Endothelial cell of umbilical vein (primary cell): ENCODE results near the gene TPT1. TPM values are rescaled to one million over a fixed set of nuclear protein-coding genes. Genes with fewer than 3 reads are reported as not detected.
"Not testable (repeated sequence)": the region's sequence is repeated elsewhere in the genome, so short reads cannot be mapped to it uniquely, and the experiment has no call there.

Experiments
- BruUV-seq: library from RNA; stranded (reverse); fragments of 400-500 nt; replicated peaks from 2 replicates; lab custom pipeline; 2021; lab: Mats Ljungman, UMichigan
- CTCF ChIA-PET: fragments of 300-600, 350-600 bp; sonication (Branson Sonifier 250); formaldehyde crosslinking; loops from one replicate; lab custom pipeline; 2021; ENCODE audit warnings: antibody characterized with exemption, inconsistent platforms; lab: Charles Lee
- POLR2A ChIA-PET: fragments of 300-600, 350-600 bp; sonication (Branson Sonifier 250); formaldehyde crosslinking; loops from one replicate; lab custom pipeline; 2021; ENCODE audit warnings: antibody characterized with exemption, inconsistent platforms; lab: Charles Lee
- DNase-seq: peaks from one replicate; pipeline ENCODE4 v3.0.0-alpha.2; 2011; ENCODE audit warnings: low read depth, low spot score
- FAIRE-seq: peaks from 2 replicates; lab custom pipeline; 2011; peaks lifted over from hg19 to GRCh38; lab: Jason Lieb, UNC
- H2AFZ ChIP-seq: 2 replicates; pipeline ENCODE4 v1.6.0; 2012; ENCODE audit warnings: low read depth, low read length, control low read depth, inconsistent platforms
- H3K27ac ChIP-seq: 2 replicates; pipeline ENCODE4 v1.5.1; 2011; ENCODE audit warnings: low read depth, mild to moderate bottlenecking, control low read depth, low read length, moderate library complexity; ENCODE audit not compliant: insufficient read depth
- H3K27me3 ChIP-seq, 2 experiments: 2 replicates each; pipeline versions ENCODE4 v1.6.0 to v1.6.1; 2011; ENCODE audit warnings: low read length in 2 of 2, mixed read lengths in 1 of 2; ENCODE audit not compliant: control insufficient read depth in 2 of 2, insufficient read depth in 2 of 2
- H3K36me3 ChIP-seq, 2 experiments: 2 replicates in 1 of 2; 3 replicates in 1 of 2; pipeline ENCODE4 v1.5.1; 2011; ENCODE audit warnings: low read length in 2 of 2, mild to moderate bottlenecking in 1 of 2, moderate library complexity in 1 of 2; ENCODE audit not compliant: control insufficient read depth in 2 of 2, insufficient read depth in 2 of 2; ENCODE audit errors: extremely low read depth in 1 of 2
- H3K4me1 ChIP-seq: 3 replicates; pipeline ENCODE4 v1.5.1; 2011; ENCODE audit warnings: mild to moderate bottlenecking, low read length; ENCODE audit not compliant: control insufficient read depth, insufficient read depth; ENCODE audit errors: extremely low read depth
- H3K4me2 ChIP-seq: 2 replicates; pipeline ENCODE4 v1.6.1; 2011; ENCODE audit warnings: low read length, control low read depth, mixed read lengths; ENCODE audit not compliant: insufficient read depth
- H3K4me3 ChIP-seq, 3 experiments: fragments of 200-600 bp in 1 of 3; sonication (generic), shearing (Covaris generic) in 1 of 3; replicated peaks in 1 of 3; 2 replicates each; pipeline ENCODE4 v1.5.1; 2011 to 2016; ENCODE audit warnings: control low read depth in 3 of 3, low read length in 3 of 3, mild to moderate bottlenecking in 2 of 3, inconsistent platforms in 1 of 3, low read depth in 1 of 3, moderate library complexity in 1 of 3; ENCODE audit not compliant: insufficient read depth in 1 of 3
- H3K79me2 ChIP-seq: 2 replicates; pipeline ENCODE4 v1.6.0; 2012; ENCODE audit warnings: low read length, inconsistent platforms; ENCODE audit not compliant: control insufficient read depth, insufficient read depth
- H3K9ac ChIP-seq: replicated peaks from 2 replicates; pipeline ENCODE3; 2011; ENCODE audit warnings: low read length, control low read depth; ENCODE audit not compliant: insufficient read depth; ENCODE audit errors: extremely low read depth
- H3K9me1 ChIP-seq: replicated peaks from 3 replicates; pipeline ENCODE4 v1.6.0; 2011; ENCODE audit warnings: mild to moderate bottlenecking, low read length; ENCODE audit not compliant: control insufficient read depth, insufficient read depth; ENCODE audit errors: extremely low read depth
- H3K9me3 ChIP-seq: replicated peaks from 2 replicates; pipeline ENCODE4 v1.5.1; 2012; ENCODE audit warnings: low read length, inconsistent platforms; ENCODE audit not compliant: control insufficient read depth, insufficient read depth
- H4K20me1 ChIP-seq: replicated peaks from 2 replicates; pipeline ENCODE3; 2011; ENCODE audit warnings: mild to moderate bottlenecking, low read length; ENCODE audit not compliant: control insufficient read depth, insufficient read depth; ENCODE audit errors: extremely low read depth
- JUN ChIP-seq: IDR thresholded peaks from 2 replicates; pipeline ENCODE4 v1.6.1; 2011; ENCODE audit warnings: borderline replicate concordance, low read depth; ENCODE audit not compliant: insufficient read length, insufficient read depth
- MAX ChIP-seq: IDR thresholded peaks from 2 replicates; pipeline ENCODE4 v1.6.1; 2011; ENCODE audit not compliant: insufficient read depth, insufficient read length
- MYC ChIP-seq: IDR thresholded peaks from one replicate; pipeline ENCODE4 v1.6.1; 2011; ENCODE audit warnings: mild to moderate bottlenecking, low read depth, low read length
- POLR2AphosphoS5 ChIP-seq: IDR thresholded peaks from 2 replicates; pipeline ENCODE4 v1.6.1; 2012; ENCODE audit warnings: low read depth, mild to moderate bottlenecking, control low read depth, low read length, moderate library complexity; ENCODE audit not compliant: insufficient read depth
- dilution Hi-C: fragments of 300-500 bp; cut with MboI; formaldehyde crosslinking; loops from one replicate; pipeline ENCODE4 v1.15.0; 2019; ENCODE audit warnings: low sequenced_read_pairs; ENCODE audit not compliant: extremely low pct_ligation_motif_present
- intact Hi-C: fragments of 100-400 bp; cut with micrococcal nuclease; formaldehyde crosslinking; loops from one replicate; pipeline ENCODE4 v1.10.0; 2022
- polyA plus RNA-seq, 4 experiments: library from polyadenylated mRNA; depleted of rRNA in 3 of 4; stranded (reverse) in 3 of 4; unstranded in 1 of 4; fragments of >200 nt; gene quantifications; 2 replicates each; pipeline versions ENCODE4 v1.2.1 to v1.2.3, GENCODE V29; 2011 to 2012; ENCODE audit warnings: missing spikeins in 1 of 4
- total RNA-seq: library from RNA; stranded (reverse); gene quantifications from 2 replicates; pipeline ENCODE4 v1.2.3, GENCODE V29; 2021

The TPT1 gene
- total and polyA plus RNA-seq, 2 donors (not counting 3 experiments of a cell fraction or from before 2014, with no cell fraction given) = 2,993 to 4,330 TPM

DNA sequence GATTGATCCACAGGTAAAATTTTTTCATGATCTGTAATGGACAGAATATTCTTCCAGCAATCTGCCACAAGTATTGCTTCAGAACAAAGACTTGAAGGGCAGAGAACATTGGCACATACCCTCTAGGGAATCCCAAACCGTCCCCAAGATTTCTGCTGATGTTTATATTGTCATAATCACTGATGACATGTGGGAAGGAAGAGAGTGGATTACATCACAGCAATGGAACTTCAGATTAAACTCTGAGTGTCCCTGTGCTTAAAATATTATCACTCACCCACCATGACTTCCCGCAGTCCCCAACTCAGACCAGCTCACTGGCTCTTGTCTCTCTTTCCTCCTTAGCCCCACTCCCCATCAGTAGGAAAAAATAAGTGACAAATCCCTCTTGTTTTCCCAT, 8.5 kb upstream of the TPT1 start:
- H3K9me3 ChIP-seq = no peaks in the 10 kb centered on the region
- H3K27ac ChIP-seq = no peak overlapping the region
- H3K9me1 ChIP-seq = no peaks in the 10 kb centered on the region
- H3K4me3 ChIP-seq = no peak overlapping the region
- POLR2A ChIA-PET = no interaction called here
- no peaks in the 10 kb centered on the region for H3K79me2 ChIP-seq
- FAIRE-seq (no peak), DNase-seq (no peak)
- BruUV-seq = no TSS peak
- H3K9ac ChIP-seq = no peak overlapping the region
- CTCF ChIA-PET = interaction anchor here (1.2 to 1.5 kb wide), 2 partner anchors 9 to 22 kb away, joined by 3 read pairs; no protein-coding TSS in a partner anchor
- H2AFZ ChIP-seq = no peak overlapping the region
- H3K4me2 ChIP-seq = no peak overlapping the region
- H3K4me1 ChIP-seq = no peaks in the 10 kb centered on the region
- no peaks in the 10 kb centered on the region for H4K20me1 ChIP-seq
- H3K36me3 ChIP-seq = peaks cover 5 to 8% of the 10 kb centered on the region in 2 experiments
- no peaks in the 10 kb centered on the region for H3K27me3 ChIP-seq
- intact Hi-C loops (no loop called here), dilution Hi-C loops (no loop called here)
- no peak for TF ChIP-seq POLR2AphosphoS5
- no peak for TF ChIP-seq MAX
- no peak for TF ChIP-seq JUN
- no peak for TF ChIP-seq MYC

DNA sequence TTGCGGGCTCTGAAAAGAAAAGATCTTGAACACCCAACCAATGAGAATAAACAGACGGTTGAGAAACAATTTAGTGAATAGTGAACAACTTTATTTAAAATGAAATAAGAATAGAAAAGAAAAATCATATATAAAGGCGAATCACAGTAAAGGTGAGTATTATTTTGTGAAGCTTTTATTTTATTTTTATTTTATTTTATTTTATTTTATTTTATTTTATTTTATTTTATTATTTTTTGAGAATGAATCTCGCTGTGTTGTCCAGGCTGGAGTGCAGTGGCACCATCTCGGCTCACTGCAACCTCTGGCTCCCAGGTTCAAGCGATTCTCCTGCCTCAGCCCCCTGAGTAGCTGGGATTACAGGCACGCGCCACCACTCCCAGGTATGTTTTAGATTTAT, 3.1 kb upstream of the TPT1 start:
- H3K4me2 ChIP-seq, H3K27ac ChIP-seq, dilution Hi-C loops, H3K9me3 ChIP-seq, H3K9me1 ChIP-seq, H3K9ac ChIP-seq, FAIRE-seq, H3K4me3 ChIP-seq, H3K27me3 ChIP-seq, BruUV-seq, POLR2A ChIA-PET, H4K20me1 ChIP-seq, DNase-seq, H2AFZ ChIP-seq: not testable (repeated sequence)
- CTCF ChIA-PET = interaction anchor here (0.9 to 2.1 kb wide), 2 partner anchors 27 to 50 kb away, joined by 3 to 6 read pairs; no protein-coding TSS in a partner anchor
- Histone ChIP-seq H3K4me1 (peaks cover 13% of the 10 kb centered on the region), H3K36me3 (peaks cover 1 to 20% of the 10 kb centered on the region in 2 experiments), H3K79me2 (peaks cover 33% of the 10 kb centered on the region)
- intact Hi-C loops = loop anchor here (5.0 kb wide), 1 partner anchor 708 kb away; the partner anchor contains the start of gene ZC3H13

DNA sequence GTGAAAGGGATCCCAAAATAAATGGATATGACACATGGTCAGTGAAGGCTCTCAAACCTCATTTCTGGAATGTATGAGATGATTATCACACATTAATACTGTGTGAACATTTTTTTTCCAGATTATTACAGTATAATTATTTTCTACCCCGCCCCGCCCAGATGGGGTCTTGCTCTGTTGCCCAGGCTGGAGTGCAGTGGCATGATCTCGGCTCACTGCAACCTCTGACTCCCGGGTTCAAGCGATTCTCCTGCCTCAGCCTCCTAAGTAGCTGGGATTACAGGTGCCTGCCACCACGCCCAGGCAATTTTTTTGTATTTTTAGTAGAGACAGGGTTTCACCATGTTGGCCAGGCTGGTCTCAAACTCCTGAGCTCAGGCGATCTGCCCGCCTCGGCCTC, 2.1 kb upstream of the TPT1 start:
- CTCF ChIA-PET = interaction anchor here (0.6 to 3.9 kb wide), 2 partner anchors 28 to 783 kb away, joined by 3 to 14 read pairs; no protein-coding TSS in a partner anchor
- H3K9me1 ChIP-seq, FAIRE-seq, H3K27me3 ChIP-seq, H3K9ac ChIP-seq, H3K9me3 ChIP-seq, H3K4me2 ChIP-seq, POLR2A ChIA-PET, dilution Hi-C loops, H3K4me3 ChIP-seq, H3K27ac ChIP-seq, DNase-seq, BruUV-seq, H2AFZ ChIP-seq: not testable (repeated sequence)
- H3K4me1 ChIP-seq = peaks cover 22% of the 10 kb centered on the region
- H3K36me3 ChIP-seq = peaks cover 4 to 27% of the 10 kb centered on the region in 2 experiments
- peaks cover 18% of the 10 kb centered on the region for H4K20me1 ChIP-seq
- intact Hi-C loops = loop anchor here (5.0 kb wide), 1 partner anchor 709 kb away; the partner anchor contains the start of gene ZC3H13
- peaks cover 42% of the 10 kb centered on the region for H3K79me2 ChIP-seq
